Fibroblast of lung (primary cell): ENCODE data around the gene VWA8. TPM values are rescaled to one million over a fixed set of nuclear protein-coding genes. Genes with fewer than 3 reads are reported as not detected.

Experiments used
- DNase-seq, 2 donors: peaks; one replicate each; pipeline versions ENCODE4 v3.0.0 to v3.0.0-alpha.2; 2010; ENCODE audit warnings: low read depth in 2 of 2
- H2AFZ ChIP-seq: 2 replicates; pipeline ENCODE4 v1.5.1; 2012; ENCODE audit warnings: low read length, control low read depth, inconsistent platforms
- H3K27ac ChIP-seq: 2 replicates; pipeline ENCODE4 v1.5.1; 2011; ENCODE audit warnings: low read length, control low read depth; ENCODE audit not compliant: insufficient read depth
- H3K27me3 ChIP-seq: 2 replicates; pipeline ENCODE4 v1.5.1; 2011; ENCODE audit warnings: mild to moderate bottlenecking, low read length; ENCODE audit not compliant: control insufficient read depth, insufficient read depth
- H3K36me3 ChIP-seq: 2 replicates; pipeline ENCODE4 v1.5.1; 2011; ENCODE audit warnings: low read length; ENCODE audit not compliant: control insufficient read depth, insufficient read depth
- H3K4me1 ChIP-seq: 2 replicates; pipeline ENCODE4 v1.5.1; 2011; ENCODE audit warnings: low read length; ENCODE audit not compliant: control insufficient read depth, insufficient read depth; ENCODE audit errors: extremely low read depth
- H3K4me2 ChIP-seq: 2 replicates; pipeline ENCODE4 v1.5.1; 2011; ENCODE audit warnings: low read length, control low read depth; ENCODE audit not compliant: insufficient read depth; ENCODE audit errors: extremely low read depth
- H3K4me3 ChIP-seq, 4 experiments: fragments of 200-600 bp in 1 of 4; sonication (generic) in 1 of 4; replicated peaks in 1 of 4; 2 replicates each; pipeline ENCODE4 v1.5.1; 2011 to 2016; ENCODE audit warnings: low read length in 4 of 4, low read depth in 3 of 4, mild to moderate bottlenecking in 3 of 4, control low read depth in 2 of 4, inconsistent platforms in 1 of 4, mixed read lengths in 1 of 4; ENCODE audit not compliant: insufficient read depth in 1 of 4; ENCODE audit errors: control extremely low read depth in 1 of 4
- H3K79me2 ChIP-seq: 2 replicates; pipeline ENCODE4 v1.5.1; 2012; ENCODE audit warnings: mild to moderate bottlenecking, low read length, inconsistent platforms; ENCODE audit not compliant: control insufficient read depth, insufficient read depth
- H3K9ac ChIP-seq: 2 replicates; pipeline ENCODE4 v1.5.1; 2011; ENCODE audit warnings: mild to moderate bottlenecking, low read length, control low read depth; ENCODE audit not compliant: insufficient read depth
- H3K9me3 ChIP-seq: 2 replicates; pipeline ENCODE4 v1.5.1; 2012; ENCODE audit warnings: low read depth, low read length; ENCODE audit not compliant: control insufficient read depth, insufficient read depth
- H4K20me1 ChIP-seq: 2 replicates; pipeline ENCODE4 v1.5.1; 2011; ENCODE audit warnings: low read length; ENCODE audit not compliant: control insufficient read depth, insufficient read depth; ENCODE audit errors: extremely low read depth
- CTCF ChIP-seq, 2 donors: IDR thresholded peaks in 1 of 2; conservative IDR thresholded peaks in 1 of 2; 1 replicate in 1 of 2; 2 replicates in 1 of 2; pipeline ENCODE4 v1.5.1; 2011 to 2012; ENCODE audit warnings: low read length in 2 of 2, control low read depth in 1 of 2, inconsistent platforms in 1 of 2, low read depth in 1 of 2, mild to moderate bottlenecking in 1 of 2
- EZH2 ChIP-seq: IDR thresholded peaks from 2 replicates; pipeline ENCODE4 v1.5.1; 2012; ENCODE audit warnings: low read length, control low read depth, mild to moderate bottlenecking; ENCODE audit errors: missing control alignments
- polyA plus RNA-seq, 2 donors: library from polyadenylated mRNA; depleted of rRNA in 1 of 2; stranded (reverse) in 1 of 2; unstranded in 1 of 2; fragments of >200 nt; gene quantifications; 2 replicates each; pipeline ENCODE4 v1.2.1, GENCODE V29; 2011 to 2012; ENCODE audit warnings: missing spikeins in 1 of 2
- total RNA-seq: library from RNA; depleted of rRNA; stranded (reverse); fragments of >200 nt; gene quantifications from 2 replicates; pipeline ENCODE4 v1.2.1, GENCODE V29; 2014

The VWA8 gene
- total and polyA plus RNA-seq, 2 donors (not counting 1 experiment from before 2014, with no cell fraction given) = 12.6 to 29.9 TPM

GRCh38 chr13:41633776-41634175, 327.1 kb downstream of the VWA8 start:
- H3K27ac ChIP-seq = no peak overlapping the region
- no peak overlapping the region for H2AFZ ChIP-seq
- peaks cover 7% of the 10 kb centered on the region for H3K4me1 ChIP-seq
- no peak overlapping the region for H3K4me2 ChIP-seq
- no peaks in the 10 kb centered on the region for H3K9me3 ChIP-seq
- no peaks in the 10 kb centered on the region for H4K20me1 ChIP-seq
- no peak overlapping the region for H3K4me3 ChIP-seq
- H3K79me2 ChIP-seq = no peaks in the 10 kb centered on the region
- no peaks in the 10 kb centered on the region for H3K36me3 ChIP-seq
- H3K27me3 ChIP-seq = no peaks in the 10 kb centered on the region
- TF ChIP-seq EZH2 (no peak), CTCF (conservative IDR thresholded peaks at IDR 0.05 in 1 of 2, IDR thresholded peaks at IDR 0.05 in 1 of 2; ENCODE audit: low read depth in 1 of 2, low read length in 2 of 2) (no peak)
- DNase-seq = no peak
- no peak overlapping the region for H3K9ac ChIP-seq

GRCh38 chr13:41631296-41631965, 329.5 kb downstream of the VWA8 start:
- H3K27ac ChIP-seq = peak overlapping the region; percentile 70

GRCh38 chr13:41627425-41627824, 333.5 kb downstream of the VWA8 start:
- H3K36me3 ChIP-seq = no peaks in the 10 kb centered on the region
- H2AFZ ChIP-seq = no peak overlapping the region
- H3K4me3 ChIP-seq = no peak overlapping the region
- no peaks in the 10 kb centered on the region for H4K20me1 ChIP-seq
- H3K9ac ChIP-seq = no peak overlapping the region
- DNase-seq = no peak
- peaks cover 13% of the 10 kb centered on the region for H3K4me1 ChIP-seq
- no peaks in the 10 kb centered on the region for H3K79me2 ChIP-seq
- TF ChIP-seq EZH2 = no peak
- no peak for TF ChIP-seq CTCF (conservative IDR thresholded peaks at IDR 0.05 in 1 of 2, IDR thresholded peaks at IDR 0.05 in 1 of 2; ENCODE audit: low read depth in 1 of 2, low read length in 2 of 2)
- H3K9me3 ChIP-seq = no peaks in the 10 kb centered on the region
- no peak overlapping the region for H3K27ac ChIP-seq
- no peak overlapping the region for H3K4me2 ChIP-seq
- no peaks in the 10 kb centered on the region for H3K27me3 ChIP-seq

More at GRCh38 chr13:41631296-41631965, 329.5 kb downstream of the VWA8 start:
- Histone ChIP-seq H3K9ac (no peak overlapping the region), H4K20me1 (no peaks in the 10 kb centered on the region), H3K4me3 (no peak overlapping the region), H3K79me2 (no peaks in the 10 kb centered on the region), H2AFZ (no peak overlapping the region), H3K9me3 (no peaks in the 10 kb centered on the region), H3K27me3 (no peaks in the 10 kb centered on the region), H3K36me3 (no peaks in the 10 kb centered on the region), H3K4me1 (peaks cover 7% of the 10 kb centered on the region), H3K4me2 (no peak overlapping the region)
- TF ChIP-seq CTCF (conservative IDR thresholded peaks at IDR 0.05 in 1 of 2, IDR thresholded peaks at IDR 0.05 in 1 of 2; ENCODE audit: low read depth in 1 of 2, low read length in 2 of 2) (no peak), EZH2 (no peak)
- peak in 1 of 2 donors; percentile 56 for DNase-seq
